HG03575 (cell line): ENCODE data around the gene LBR.
A peak's percentile ranks its signal among the peaks of the same experiment; 100 is the strongest.

Experiments used
- ATAC-seq: cut with Tn5 transposase; IDR thresholded peaks from one replicate; pipeline ENCODE4 v1.9.1; 2021; ENCODE audit not compliant: unreplicated experiment, insufficient number of reproducible peaks, low FRiP score; ENCODE audit errors: extremely low read depth

Gene LBR

DNA sequence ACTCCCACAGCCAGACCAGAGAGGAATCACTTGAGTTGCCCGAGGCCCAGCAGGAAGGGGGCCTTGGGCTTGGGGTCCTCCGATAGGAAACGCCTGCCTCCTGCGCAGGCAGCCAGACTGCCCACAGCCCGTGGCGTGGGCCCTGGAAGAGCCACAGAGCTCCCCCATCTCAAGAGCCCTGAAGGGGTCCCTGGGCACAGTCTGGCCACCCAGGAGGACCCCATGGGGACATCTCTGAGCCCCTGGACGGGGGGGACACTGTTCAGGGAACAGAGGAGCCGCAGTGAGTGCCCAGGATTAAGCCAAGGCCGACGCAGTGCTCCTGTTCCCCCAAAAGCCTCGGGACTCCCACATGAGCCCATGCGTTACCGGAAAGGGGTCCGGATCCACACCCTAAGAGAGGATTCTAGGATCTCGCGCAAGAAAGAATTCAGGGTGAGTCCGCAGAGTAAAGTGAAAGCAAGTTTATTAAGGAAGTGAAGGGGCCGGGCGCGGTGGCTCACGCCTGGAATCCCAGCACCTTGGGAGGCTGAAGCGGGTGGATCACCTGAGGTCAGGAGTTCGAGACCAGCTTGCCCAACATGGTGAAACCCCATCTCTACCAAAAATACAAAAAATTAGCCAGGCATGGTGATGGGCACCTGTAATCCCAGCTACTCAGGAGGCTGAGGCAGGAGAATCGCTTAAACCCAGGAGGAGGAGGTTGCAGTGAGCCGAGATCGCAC is 38.1 kb upstream of the LBR start:
- no peak for ATAC-seq

DNA sequence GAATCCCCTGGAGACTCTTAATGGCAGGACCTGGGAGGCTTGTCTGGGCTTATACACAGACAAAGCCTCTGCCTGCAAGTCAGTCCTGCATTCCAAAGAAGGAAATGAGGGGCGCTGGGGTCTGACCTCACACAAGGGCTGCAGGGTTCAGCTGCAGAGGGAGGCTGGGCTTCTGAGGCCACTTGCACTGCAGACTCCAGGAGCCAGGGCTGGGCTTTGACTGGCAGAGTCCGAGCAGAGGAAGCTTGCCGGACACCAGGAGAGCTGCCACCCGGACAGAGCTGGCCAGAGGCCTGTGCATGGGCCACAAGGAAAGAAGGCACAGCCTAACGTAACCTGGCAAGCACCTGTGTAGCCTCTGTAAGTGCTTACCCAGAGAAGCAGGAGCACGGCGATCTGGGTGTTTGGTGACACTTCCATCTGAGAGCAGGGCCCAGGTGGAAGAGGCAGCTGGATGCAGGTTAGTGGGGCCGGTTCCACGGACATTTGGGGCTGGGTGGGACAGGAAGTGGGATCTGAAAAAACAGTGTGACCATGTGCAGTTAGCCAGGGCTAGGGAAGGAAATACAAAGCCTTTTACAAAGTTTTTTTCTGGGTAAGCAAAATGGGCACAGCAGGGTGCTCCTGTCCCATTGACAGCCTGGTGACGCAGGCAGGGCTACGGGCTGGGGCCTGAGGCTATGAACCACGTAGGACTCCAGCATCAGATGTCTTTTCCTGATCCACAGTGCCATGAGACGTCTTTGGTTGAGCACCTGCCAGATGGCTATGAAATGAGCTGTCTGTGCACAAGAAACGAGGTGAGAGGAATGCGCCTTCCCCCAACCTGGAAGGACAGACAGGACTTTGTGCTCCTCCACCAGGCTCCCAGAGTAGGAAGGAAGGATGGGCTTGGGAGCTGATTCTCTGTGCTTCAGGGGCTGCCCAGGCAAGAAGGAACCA is 37.3 kb upstream of the LBR start:
- ATAC-seq: no peak

DNA sequence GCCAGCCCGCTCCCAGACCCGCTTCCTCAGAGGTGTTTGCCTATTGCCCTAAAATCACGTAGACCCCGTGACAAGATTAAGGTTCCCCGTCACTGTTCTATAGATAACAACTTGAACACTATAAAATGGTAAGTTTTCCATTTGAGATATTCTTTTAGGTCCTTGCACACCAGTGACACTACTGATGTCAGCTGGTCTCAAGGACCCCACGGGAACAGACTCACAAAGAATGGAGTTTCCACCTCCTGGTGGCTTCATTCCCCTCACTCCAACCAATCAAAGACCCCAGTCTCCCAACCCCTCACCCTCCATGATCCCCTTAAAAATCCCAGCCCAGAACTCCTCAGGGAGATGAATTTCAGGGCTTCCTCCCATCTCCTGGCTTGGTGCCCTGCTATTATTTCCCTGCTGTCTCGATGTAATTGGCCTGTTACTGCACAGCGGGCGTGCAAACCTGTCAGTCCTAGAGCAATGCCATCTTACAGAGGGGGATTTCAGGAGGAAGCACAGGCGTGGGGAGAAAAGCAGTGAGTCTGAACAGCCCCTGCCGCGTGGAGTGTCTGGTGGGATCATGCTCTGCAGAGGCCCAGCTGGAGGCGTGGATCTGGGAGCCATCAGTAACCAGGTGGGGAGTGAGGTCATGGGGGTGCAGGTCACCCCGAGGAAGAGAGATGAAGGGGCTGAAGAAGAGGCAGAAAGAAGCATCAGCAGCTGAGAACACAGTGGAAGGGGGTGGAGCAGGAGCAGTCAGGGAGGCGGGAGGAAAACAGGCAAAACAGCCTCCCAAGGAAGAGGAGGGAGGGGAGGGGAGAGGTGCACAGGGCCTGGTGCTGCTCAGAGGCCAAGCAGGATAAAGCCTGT is 35.1 kb upstream of the LBR start:
- no peak for ATAC-seq

DNA sequence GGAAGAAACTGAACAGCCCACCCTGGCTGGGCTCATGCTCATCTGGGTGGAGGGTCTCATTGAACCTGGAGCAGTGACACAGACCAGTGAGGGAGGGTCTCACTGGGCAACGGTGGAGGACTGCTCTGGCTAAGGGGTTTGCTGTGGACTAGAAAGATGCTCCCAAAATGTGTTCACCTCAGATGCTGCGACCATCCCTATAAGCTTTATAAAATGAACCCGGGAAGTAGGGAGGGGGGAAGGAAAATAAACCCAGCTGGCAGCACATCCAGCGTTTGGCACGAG is 34.5 kb upstream of the LBR start:
- ATAC-seq: no peak

DNA sequence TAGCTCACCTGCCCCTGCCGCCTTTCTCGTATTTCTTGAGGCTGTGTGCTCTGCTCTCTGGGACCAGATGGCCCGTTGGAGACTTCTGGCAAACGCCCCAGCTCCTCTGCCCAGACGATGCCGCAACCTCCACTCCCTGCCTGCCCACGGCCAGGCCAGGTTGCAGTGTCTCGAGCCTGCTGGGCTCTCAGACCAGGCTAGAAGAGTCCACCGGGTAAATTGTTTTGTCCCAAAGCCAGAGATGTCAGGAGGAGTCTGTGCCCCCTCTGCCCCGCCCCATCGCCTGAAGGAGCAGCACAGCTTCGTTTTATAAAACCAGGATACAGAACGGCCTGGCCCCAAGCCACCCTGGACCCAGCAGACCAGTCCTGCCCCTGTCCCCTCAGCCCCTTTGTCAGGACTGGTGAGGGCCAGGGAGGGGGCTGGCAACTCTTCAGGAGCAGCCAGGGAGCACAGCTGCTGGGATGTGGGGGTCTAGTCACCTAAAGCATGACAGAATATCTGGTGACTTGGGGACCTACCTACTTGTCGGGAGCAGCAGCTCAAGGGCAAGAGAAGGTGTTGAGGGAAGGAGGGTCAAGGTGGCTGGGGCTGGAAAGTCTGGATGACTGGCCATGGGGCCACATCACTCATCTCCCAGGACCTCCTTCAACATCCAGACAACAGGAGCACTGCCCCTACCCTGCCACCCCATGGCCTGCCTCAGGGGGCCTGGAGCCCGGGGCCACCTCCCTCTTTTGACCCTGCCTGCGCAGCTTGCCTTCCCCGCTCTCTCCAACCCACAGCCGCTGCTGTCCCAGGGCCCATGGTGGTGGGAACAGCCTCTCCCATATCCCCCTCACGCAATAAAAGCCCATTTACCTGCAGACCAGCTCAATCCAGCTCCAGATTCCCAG is 33.9 kb upstream of the LBR start:
- ATAC-seq: no peak

DNA sequence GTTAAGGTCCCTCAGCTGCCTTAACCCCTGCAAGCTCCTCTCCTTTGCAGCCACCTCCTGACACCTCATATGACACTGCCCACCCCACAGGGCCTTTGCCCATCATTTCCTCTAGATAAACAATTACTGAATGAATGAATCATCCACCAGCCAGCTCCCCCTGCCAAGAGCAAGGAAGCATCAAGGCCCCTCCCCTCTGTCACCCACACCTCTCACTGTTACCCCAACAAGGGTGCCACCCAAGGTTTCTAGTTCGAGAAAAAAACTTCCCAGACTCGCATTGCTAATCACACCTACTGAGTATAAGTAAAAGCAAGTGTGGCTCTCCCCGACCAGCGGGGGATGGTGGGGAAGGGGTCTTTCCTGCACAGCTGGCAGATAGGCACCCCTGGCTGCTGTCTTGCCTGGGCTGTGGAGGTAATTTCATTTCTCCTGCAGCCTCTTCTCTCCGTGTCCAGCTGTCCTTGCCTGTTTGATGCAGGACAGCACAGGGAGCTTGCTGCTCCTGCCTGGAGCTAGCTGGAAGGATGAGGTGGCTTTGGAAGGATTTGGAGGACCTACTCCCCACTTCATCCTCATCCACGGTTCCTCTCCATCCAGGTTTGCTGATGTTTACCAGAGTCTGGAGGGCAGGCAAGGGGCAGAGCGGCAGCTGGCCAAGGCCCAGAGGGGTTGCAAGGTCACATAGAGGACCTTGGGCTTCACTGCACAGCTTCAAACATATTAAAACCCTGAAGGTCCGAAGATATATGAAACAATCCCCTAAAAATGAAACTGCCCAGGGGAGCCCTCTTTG is 33.1 kb upstream of the LBR start:
- no peak for ATAC-seq

DNA sequence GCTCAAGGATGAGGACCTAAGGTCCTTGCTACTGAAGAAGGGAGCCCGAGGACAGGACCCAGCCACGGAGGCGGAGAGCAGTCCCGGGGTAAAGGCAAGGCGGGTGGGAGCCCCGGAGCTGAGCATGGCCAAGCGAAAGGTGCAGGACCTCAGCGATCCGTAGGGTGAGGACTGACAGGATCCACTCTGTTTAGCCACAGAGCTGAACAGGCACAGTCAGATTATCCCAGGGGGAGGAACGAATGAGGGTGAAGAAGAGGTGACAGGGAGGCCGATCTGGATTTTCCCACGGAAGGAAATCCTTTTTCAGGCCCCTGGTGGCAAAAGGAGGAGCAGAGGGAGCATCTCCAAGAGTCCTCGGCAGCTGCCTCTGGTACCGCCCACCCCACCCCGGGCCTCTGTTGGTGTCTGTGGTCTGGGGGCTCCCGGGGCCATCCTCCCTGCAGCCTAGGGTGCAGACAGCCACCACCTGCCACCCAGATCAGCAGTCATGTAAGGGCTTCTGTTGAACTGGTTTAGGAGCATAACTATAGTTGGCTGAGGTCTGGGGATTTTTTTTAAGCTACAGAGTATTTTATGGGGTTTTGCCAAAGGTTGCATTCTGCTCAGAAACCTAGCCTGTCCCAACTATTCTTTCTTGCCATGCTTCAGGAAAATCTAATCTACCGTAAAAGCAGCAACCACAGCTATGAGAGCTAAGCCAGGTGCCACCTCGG is 32.3 kb upstream of the LBR start:
- ATAC-seq: no peak

DNA sequence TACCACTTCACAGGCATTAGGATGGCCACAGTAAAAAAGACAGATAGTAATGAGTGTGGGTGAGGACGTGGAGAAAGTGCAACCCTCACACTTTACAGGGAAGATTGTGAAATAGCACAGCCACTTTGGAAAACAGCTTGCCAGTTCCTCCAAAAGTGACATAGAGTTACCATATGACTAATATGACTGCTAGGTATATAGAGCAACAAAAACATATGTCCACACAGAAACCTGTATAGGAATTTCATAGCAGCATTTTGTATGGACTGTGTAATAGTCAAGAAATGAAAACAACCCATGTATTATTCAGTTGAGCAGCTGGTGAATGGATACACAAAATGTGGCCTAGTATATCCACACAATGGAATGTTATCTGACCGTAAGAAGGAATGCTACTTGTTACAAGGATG is 30.4 kb upstream of the LBR start:
- no peak for ATAC-seq

DNA sequence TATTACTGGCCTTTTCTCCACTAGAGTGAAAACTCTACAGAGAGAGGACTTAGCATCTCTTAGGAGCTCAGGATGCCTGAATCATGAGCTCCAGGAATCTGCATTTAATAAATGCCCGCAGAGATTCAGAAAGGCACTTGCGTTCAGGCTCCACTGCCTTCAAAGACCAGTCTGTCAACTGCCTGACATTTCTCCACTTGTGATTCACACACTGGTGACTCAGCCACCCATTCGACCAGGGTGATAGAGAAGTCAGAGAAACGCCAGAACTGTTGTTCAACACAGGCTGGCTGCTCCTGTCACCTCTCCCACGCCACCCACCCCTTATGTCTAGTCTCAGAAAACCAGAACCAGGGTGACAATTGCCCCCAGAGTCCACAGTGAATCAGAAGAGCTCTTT is 26.9 kb upstream of the LBR start:
- ATAC-seq: peak; percentile 49

DNA sequence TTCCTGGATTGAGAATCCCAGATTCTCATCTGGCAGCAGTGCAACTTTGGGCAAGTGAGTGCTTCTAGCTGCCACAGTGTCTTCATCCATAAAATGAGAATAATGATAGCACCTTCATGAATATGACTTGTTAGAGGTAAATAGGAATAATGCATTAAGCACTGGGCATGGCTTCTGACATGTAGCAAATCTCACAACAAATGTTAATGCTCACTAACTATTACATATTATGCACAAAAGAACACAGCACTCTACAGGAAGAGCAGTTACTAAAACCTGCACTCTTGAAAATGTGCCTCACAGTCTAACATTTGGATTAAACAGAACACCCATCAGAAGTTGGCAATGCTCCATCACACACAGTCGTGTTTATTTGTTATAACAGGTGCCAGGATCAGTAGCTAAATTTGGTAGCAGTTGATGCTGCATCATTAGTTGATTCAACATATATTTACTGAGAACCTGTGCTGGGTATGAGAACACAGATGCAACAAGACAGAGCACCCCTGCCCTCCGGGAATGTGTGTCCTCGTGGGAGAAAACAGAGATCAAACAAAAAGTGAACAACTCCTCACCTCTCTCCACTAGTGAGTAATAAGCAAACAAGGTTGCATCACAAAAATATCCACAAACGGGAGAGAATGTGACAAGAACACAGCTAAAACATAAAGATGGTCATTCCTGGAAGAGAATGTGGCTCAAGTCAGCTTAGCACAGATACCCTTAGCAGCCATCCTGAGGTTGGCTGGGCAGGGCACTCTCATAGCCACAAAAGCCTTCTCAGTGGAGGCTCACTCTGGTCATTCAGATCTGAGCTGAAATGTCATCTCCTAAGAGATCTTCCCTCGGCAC is 26.2 kb upstream of the LBR start:
- ATAC-seq: peak; percentile 17

DNA sequence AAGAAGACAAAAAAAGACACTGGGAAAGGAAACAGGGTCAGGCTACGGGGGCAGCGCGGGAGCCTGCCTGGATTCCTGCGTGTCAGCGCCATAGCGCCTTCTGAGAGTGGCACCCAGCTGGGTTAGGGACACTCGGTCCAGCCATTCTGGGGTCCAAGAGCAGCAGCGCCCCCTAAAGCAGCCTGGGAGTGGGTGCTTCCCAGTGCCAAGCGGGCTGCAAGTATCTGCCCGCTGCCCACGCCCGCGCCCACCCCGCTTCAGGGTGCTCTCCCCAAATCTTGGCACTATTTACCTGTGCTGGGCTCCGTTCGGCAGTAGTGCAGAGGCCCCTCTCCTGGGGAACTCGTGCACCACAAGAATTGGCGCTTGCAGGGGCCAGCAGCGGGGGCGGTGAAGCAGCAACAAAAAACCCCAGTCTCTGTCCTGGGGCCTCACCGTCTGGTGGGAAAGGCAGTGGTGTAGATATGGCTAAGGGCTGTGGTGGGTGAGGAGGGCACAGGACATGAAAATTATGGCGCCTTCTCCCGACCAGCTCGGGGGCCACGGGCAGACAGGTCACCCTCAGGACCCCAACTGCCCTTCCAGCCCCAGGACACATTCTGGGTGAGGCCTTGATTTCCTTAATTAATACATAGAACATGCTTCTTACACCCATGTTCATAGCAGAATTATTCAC is 24.1 kb upstream of the LBR start:
- ATAC-seq: no peak

DNA sequence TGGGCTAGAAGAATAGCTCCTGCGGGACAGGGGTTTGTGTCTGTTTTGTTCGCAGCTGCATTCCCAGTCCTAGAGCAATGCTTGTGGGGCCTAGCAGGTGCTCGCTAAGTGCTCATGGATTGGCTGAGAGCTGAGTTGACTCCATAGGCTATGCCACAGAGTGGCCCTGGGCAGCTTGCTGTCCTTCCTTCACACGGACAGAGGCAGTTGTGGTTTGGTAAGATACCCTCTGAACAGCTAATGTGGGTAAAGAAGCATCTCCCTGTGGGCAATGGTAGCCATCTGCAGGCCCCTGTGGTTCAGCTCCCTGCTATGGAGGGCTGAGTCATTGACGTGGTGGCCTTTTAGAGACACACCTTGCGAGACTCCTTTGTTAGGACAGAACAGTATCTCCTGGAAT is 23.5 kb upstream of the LBR start:
- no peak for ATAC-seq

DNA sequence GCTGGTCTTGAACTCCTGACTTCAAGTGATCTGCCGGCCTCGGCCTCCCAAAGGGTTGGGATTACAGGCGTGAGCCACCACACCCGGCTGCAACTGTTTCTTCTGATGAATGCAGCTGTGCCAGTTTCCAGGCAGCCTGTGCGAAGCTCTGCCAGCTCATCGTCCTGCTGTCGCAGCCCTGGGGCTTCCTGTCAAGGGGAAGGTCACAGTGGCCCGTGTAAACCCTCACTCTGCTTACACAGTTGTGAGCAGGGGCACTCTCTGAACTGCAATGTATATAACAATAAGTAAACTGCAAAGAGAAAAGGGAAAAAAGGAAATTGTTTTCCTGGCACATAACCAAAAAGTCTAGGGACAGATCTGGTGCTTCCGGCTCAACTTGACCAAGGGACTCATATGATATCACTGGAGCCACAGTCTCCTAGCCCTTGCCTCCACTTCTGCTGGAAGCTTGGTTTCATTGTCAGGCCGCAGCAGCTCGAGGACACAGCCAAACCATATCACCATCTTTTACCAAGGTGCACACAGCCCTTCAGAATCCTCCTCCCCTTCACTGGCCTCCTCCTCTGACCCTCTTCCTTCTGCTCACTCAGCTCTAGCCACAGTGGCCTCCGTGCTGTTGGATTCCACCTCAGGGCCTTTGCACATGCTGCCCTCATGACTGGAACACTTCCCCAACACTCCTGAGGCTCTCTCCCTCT is 22.8 kb upstream of the LBR start:
- ATAC-seq: no peak

DNA sequence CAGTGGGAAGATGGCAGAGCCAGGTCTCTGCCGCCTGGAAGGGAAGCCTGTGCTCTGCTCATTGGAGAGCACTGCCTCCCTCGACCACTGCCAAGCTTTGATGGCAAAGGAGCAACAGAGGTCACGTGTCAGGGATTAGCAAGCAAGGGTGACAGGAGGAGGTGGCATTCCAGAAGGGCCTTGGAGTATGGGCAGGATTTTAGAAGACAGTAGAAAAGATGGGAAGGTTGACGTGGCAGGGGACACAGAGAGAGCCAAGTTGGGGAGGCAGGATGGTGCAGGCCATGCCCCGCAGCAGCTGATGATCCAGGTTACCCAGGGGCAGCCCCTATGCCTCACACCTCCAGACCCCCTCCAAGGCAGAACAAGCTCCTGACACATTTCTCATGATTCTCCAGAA is 21.9 kb upstream of the LBR start:
- ATAC-seq: no peak

DNA sequence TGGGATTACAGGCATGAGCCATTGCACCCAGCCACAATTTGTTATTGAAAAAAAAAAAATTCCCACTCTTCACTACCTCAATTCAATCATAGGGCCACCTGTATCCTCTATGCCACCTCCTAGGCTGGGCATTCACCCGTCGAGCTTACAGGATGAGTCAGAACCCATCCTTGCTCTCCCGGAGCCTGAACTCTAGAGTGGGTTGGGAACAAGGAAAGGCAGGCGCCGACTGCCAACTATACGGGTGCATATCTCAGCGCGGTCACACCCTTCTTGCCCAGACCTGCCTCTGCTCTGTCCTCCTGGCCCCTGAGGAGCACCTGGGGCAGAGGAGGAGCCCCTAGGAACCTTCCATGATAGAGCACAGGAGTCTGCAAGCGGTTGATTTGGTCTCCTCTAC is 21.4 kb upstream of the LBR start:
- ATAC-seq: no peak
